Embryonic facial prominence (tissue), 1 donor: ENCODE measurements around the gene SLC24A3.

ENCODE experiments used
- DNase-seq: peaks from one replicate; pipeline ENCODE4 v3.0.0-alpha.2; 2016; ENCODE audit errors: extremely low spot score

The SLC24A3 gene

GRCh38 chr20:19384940-19385339 is 172.5 kb downstream of the SLC24A3 start:
- DNase-seq, result no peak

DNA sequence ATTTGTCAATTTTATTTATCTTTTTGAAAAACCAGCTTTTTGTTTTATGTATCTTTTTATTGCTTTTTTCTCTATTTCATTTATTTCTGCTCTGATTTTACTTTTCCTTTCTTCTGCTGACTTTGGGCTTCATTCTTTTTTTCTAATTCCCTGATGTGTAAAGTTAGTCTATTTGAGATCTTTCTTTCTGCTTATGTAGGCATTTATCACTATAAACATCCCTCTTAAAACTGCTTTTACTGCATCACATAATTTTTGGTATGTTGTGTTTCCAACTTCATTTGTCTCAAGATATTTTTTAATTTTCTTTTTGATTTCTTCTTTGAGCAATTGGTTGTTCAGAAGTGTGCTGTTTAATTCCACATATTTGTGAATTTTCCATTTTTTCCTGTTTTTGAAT is 174.8 kb downstream of the SLC24A3 start:
- no peak for DNase-seq

- no peak for DNase-seq
Measured at GRCh38 chr20:19392344-19393130, 180.1 kb downstream of the SLC24A3 start.

DNA sequence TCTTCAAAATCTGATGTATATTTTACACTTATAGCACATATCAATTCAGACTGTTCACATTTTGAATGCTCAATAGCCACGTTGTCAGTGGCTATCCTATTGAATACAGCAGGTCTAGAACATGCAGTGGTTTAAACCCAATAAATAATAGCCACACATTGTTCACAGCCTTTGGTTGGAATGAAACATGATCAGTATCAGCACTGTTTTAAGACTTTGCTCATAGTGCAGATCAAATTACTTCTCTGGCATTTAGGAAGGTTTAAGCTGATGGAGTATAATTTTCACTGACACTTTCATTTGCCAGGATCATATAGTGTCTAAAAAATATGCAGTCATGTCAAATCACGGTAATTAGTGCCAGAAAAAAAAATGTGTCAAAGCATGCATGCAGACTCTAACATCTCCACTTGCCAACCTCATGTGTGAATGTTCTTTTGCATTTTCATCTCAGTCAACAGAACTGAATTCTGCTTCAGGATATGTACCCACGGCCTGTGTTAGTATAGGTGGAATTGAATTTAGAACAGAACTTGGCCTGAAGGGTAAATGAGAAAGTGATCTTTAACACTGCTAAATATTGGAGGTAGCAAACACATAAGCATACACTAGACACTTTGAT is 184.1 kb downstream of the SLC24A3 start:
- DNase-seq, result no peak

GRCh38 chr20:19397226-19397625 is 184.8 kb downstream of the SLC24A3 start:
- no peak for DNase-seq

- no peak for DNase-seq
Measured at GRCh38 chr20:19397666-19398065, 185.2 kb downstream of the SLC24A3 start.

GRCh38 chr20:19401096-19401495 is 188.7 kb downstream of the SLC24A3 start:
- no peak for DNase-seq

GRCh38 chr20:19403549-19403948 is 191.1 kb downstream of the SLC24A3 start:
- no peak for DNase-seq

DNA sequence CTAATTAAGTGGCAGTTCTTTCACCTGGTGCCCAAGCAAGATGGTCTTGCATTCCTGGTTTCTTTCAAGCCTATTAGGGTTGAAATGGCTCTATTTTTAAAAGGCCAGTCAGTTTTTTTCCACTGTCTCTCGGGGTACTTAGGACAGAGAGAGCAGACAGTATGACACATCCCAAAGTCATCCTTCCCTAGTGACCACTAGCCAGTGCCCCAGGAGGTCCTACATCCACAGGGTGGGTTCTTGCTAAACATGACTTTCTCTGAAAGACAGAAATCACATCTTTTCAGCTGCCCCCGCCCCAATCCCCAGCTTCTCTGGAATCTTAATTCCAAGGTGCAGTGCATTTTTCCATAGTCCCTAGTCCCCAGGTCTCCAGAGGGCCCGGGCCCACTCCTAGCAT is 192.4 kb downstream of the SLC24A3 start:
- DNase-seq, result no peak

- no peak for DNase-seq
Measured at GRCh38 chr20:19405958-19406357, 193.5 kb downstream of the SLC24A3 start.

GRCh38 chr20:19406381-19406780 is 193.9 kb downstream of the SLC24A3 start:
- no peak for DNase-seq

- DNase-seq, result no peak
Measured at GRCh38 chr20:19407196-19407595, 194.8 kb downstream of the SLC24A3 start.

GRCh38 chr20:19407736-19408135 is 195.3 kb downstream of the SLC24A3 start:
- peak; percentile 36 for DNase-seq

GRCh38 chr20:19408971-19409370 is 196.5 kb downstream of the SLC24A3 start:
- DNase-seq, result no peak

DNA sequence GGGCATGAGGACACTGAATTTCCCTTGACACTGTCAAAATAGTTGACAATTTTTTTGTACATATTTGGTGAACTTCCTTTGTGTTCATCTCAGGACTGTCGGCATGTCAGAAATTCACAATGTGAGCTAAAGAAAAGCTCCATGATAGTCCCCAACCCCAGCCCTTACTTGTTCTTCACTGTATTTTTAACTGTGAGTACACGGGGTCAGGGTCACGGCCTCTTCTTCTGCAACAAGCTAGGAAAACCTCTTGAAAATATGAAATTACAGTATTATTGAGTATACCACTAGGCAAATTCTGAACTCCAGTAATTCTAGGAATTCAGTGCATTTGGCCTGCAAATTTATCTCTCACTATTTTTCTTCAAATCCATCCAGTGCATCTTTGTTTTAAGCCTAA is 199.4 kb downstream of the SLC24A3 start:
- no peak for DNase-seq

DNA sequence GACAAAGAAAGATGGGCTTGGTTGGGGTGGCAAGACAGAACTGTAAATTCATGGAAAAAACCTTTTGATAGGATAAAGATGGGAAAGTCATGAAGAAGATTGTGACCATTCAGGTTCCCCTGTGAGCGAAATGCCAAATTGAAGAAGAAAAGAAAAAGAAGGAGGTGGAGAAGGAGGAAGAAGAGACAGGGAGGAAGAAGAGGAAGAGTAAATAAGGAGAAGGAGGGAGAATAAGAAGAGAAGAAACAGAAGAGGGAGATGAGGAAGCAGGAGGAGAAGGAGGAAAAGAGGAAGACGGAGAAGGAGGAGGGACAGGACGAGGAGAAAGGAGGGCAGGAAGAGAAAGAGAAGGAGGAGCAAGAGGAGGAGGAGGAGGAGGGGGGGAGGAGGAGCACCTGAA is 199.8 kb downstream of the SLC24A3 start:
- no peak for DNase-seq

- no peak for DNase-seq
Measured at GRCh38 chr20:19414600-19414999, 202.2 kb downstream of the SLC24A3 start.

DNA sequence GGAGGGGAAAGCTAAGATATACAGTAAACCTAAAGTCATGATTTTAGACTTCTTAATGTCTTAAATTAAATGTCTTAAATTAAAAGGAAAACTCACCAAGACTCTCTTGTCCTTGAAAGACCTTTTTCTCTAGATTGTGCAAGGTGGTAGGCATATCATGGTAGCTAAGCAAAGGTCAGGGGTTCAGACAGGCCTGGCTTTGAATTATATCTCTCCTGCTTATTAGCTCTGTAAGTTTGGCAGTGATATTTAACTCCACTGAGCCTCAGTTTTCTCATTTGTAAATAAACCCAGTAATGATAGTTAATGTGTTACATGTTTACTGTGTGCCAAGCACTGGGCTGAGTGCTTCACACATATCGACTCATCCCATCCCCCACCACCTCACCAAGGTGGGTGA is 203.3 kb downstream of the SLC24A3 start:
- no peak for DNase-seq

DNA sequence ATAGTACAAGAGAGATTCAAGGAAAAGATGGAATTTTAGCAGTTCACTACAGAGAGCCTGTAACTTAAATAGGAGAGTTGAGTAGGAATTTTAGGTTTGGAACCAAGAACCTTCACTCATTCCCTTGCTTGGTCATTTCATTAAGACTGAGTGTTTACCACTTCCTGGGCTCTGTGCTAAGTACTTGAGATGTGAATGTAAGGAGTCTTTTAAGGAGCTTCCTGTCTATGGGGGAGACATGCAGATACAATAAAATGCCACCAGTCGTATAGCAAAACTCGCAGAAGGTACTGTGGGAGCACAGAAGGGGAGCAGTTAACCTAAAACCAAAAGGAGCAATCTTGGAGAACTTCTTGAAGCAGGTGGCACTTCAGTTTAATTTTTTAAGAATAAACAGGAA is 204.2 kb downstream of the SLC24A3 start:
- no peak for DNase-seq

- no peak for DNase-seq
Measured at GRCh38 chr20:19419396-19419795, 207.0 kb downstream of the SLC24A3 start.

DNA sequence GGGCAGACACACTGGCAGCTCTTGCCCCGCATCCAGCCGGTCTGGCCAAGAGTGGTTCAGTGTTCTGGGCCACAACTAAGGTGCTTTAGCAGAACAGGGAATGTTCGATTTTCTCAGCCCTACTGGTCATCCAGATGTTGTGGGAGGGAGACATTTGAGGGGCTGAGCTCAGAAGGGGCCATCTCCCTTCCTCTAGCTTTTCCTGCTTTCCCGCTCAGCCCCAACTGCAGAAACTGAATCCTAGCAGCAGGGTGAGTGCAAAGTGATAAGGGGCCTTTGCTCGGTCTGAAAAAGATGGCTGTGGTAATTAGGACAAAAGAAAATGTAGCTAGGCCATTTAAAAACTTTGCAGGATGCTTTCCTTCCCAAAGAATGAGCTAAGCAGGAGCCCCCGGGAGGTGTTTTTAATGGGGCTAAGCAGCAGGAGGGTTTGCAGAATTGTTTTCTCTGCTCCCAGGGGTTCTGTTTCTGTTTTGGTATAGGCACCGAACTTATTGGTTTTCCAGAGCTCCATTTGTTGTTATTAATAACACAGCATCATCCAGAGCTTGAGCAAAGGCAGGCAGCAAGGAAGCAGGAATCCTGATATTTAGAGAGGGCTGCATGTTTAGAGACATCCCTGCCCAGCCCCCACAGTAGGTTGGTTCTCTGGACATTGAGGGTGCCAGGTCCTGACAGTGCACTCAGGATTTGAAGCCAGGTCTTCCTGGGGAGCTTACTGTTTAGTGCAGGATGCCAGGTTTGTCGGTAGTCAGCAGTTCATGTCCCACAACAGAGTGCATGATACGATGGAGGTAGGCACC is 210.9 kb downstream of the SLC24A3 start:
- no peak for DNase-seq

- DNase-seq, result no peak
Measured at GRCh38 chr20:19423900-19424620, 211.6 kb downstream of the SLC24A3 start.
